Nucleus accumbens (tissue), 56 donors: Measurements from ENCODE around the gene DPPA3.
"Not testable (repeated sequence)": the region's sequence is repeated elsewhere in the genome, so short reads cannot be mapped to it uniquely, and the experiment has no call there.

Experiments used
- DNase-seq, 56 donors: peaks; one replicate each; lab custom pipeline; 2025; lab: John Stamatoyannopoulos, UW

DPPA3 gene

DNA sequence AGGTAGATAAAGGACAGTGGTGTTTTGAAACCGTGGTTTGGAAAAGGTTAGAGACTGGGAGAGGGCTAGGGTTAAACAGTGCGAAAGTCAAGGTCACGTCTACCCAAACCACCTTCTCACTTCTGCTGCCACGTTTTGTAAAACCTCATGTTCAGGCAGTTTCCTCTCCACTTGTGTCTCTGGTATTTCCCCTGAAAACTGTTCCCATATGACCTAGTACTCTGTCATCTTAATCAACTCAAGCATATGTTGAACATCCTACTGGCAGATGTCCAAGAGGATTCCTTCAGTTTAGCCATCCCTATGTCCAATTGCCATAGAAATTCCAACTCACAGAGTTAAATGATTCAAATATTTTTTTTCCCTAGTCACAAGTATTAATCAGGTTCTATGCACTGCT lies 18.5 kb downstream of the DPPA3 start:
- DNase-seq, result no peak

DNA sequence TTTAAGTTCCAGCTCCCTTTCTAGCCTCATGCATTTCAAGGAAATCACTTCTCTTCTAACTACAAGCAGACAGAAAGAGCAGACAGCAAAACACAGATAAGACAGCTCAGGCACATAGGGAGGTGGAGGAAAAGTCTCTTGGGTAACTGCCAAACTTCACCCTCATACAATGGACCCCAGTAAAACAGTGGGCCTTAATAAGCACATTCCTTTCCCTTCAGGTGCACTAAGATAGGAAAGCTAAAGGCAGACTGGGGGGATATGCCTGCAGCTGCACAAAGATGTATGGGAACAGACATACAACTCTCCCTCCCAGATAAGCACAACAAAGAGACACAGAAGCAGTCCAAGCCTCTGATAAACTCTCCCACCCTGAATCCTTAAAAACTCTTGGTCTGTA lies 19.8 kb downstream of the DPPA3 start:
- not testable (repeated sequence) for DNase-seq

DNA sequence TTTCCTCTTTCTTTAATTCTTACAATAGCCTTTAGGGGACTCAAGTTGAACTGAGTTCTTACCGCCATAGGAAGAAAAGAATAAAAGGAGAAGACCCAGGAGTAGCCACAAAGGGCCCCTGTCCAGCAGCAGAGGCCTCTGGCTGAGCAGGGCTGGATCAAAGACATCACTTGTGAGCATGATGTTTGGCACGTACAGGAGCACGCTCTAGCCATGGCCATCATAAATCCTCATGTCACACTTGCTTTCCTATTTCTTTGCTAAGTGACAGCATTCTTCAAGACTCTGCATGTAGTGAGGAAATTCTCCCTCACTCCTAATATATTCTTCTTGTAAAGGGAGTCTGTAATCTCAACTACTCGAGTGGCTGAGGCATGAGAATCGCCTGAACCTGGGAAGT lies 20.3 kb downstream of the DPPA3 start:
- no peak for DNase-seq

DNA sequence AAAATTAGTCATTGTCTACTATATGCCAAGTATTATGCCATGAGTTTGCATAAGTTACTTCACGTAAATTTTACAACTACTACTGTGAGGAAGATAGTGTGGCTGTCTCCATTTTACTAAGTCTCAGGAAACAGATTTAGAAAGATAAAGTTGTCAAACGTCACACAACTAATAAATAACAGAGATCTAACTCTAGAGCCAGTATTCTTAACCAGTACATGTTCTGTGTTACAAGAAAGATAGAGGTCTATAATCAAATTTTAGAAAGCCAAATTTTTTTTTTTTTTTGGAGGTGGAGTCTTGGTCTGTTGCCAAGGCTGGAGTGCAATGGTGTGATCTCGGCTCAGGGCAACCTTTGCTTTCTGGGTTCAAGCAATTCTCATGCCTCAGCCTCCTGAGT lies 21.8 kb downstream of the DPPA3 start:
- no peak for DNase-seq

DNA sequence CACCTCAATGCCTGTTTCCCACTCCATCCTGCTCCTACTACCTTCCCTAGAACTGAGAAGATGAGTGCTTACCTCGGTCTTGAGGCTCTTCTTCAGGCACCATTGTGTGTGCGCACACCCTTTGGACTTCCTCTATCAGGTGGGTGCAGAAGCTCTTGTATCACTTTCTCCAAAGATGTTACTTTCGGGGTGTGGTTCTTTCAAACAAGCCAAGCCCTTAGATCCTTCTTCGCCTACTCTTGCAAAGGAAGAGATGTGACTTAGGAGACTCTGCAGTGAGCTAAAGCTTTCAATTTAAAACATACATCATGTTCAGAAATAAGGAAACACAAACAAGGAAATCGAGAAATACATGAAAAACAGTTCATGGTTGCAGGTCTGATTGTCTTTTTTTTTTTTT lies 36.0 kb downstream of the DPPA3 start, which contains the start of gene CLEC4C:
TSS of gene CLEC4C (minus strand) at position 130 of the 400 bp plus-strand sequence. CDS start at position 103, 27 bp downstream.
- DNase-seq, result no peak

DNA sequence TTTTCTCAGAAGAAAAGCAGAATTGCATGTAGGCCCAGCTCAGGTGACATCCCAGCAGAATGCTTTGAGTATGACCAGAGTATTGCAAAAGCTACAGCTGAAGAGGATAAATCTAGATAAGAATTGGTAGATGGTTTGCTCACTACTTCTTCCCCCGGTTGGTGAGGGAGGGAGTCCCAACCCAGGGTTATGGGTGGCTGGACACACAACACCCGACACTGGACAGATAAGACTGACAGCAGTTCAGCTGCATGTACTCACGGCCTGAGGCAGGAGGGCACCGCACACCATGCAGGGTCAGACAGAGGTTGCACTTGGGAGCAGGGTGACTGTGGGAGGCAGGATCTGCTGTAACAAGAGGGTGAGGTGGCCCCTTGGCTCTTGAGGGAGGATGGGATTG lies 37.6 kb downstream of the DPPA3 start:
- DNase-seq, result no peak

DNA sequence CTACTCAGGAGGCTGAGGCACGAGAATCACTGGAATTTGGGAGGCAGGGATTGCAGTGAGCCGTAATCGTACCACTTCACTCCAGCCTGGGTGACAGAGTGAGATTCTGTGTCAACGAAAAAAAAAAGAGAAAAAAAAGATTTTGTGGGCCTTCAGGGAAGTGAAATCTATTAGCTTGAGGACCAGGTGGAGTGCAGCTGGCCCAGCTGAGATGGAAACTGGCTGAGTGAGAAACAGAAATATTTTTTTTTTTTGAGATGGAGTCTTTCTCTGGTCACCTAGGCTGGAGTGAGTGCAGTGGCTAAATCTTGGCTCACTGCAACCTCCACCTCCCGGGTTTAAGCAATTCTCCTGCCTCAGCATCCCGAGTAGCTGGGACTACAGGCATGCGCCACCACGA lies 38.2 kb downstream of the DPPA3 start:
- no peak for DNase-seq

DNA sequence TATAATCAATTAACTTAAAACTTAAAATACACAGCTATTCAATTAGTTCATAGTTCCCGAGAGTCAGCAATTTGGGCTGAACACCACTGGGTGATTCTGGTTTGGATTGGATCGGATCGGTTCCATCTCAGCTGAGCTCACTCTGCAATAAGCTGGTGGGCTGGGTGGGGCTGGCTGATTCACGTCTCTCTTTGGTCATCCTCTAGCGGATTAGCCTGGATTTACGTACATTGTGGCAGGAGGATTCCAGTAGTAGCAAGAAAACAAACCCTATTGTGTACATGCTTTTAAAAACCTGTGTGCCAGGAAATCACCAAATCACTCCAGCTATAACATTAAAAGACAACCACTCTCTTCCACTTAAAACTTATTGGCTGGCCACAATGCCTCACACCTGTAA lies 39.1 kb downstream of the DPPA3 start:
- DNase-seq, result no peak

DNA sequence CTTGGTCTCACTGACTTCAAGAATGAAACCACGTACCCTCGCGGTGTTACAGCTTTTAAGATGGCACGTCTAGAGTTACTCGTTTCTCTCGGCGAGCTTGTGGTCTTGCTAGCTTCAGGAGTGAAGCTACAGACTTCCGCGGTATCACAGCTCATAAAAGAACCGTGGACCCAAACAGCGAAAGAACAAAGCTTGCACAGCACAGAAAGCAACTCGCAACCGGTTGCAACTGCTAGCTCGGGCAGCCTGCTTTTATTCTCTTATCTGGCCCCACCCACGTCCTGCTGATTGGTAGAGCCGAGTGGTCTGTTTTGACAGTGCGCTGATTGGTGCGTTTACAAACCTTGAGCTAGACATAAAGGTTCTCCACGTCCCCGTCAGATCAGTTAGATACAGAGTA lies 40.2 kb downstream of the DPPA3 start:
- DNase-seq, result no peak

DNA sequence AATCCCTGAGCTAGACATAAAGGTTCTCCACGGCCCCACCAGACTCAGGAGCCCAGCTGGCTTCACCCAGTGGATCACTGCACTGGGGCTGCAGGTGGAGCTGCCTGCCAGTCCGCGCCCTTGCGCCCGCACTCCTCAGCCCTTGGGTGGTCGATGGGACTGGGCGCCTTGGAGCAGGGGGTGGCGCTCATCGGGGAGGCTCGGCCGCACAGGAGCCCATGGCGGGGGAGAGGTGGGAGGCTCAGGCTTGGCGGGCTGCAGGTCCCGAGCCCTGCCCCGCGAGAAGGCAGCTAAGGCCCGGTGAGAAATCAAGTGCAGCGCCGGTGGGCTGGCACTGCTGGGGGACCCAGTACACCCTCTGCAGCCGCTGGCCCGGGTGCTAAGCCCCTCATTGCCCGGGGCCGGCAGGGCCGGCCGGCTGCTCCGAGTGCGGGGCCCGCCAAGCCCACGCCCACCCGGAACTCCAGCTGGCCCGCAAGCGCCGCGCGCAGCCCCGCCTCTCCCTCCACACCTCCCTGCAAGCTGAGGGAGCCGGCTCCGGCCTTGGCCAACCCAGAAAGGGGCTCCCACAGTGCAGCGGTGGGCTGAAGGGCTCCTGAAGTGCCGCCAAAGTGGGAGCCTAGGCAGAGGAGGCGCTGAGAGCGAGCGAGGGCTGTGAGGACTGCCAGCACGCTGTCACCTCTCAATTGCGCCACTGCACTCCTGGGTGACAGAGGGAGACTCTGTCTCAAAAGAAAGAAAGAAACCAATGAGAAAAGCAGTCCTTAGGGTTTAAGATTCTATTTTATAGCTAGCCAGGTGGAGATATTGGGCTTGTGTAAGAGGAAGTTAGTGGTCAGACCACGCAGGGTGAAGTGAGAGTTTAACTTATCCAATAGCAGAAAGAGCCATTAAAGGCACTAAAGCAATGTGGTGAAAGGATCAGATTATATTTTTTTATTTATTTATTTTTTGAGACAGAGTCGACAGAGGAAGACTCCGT lies 41.0 kb downstream of the DPPA3 start:
- not testable (repeated sequence) for DNase-seq

DNA sequence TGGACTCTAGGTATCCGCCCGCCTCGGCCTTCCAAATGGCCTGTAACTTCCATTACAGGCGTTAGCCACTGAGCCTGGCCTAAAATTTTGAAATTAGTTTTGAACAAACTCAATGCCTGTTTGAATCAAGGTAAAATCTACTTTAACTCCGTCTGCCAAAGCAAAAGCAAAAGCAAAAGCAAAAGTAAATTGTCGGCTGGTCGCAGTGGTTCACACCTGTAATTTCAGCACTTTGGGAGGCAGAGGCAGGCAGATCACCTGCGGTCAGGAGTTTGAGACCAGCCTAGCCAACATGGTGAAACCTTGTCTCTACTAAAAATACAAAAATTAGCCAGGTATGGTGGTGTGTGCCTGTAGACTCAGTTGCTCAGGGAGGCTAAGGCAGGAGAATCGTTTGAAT lies 44.4 kb downstream of the DPPA3 start:
- not testable (repeated sequence) for DNase-seq

DNA sequence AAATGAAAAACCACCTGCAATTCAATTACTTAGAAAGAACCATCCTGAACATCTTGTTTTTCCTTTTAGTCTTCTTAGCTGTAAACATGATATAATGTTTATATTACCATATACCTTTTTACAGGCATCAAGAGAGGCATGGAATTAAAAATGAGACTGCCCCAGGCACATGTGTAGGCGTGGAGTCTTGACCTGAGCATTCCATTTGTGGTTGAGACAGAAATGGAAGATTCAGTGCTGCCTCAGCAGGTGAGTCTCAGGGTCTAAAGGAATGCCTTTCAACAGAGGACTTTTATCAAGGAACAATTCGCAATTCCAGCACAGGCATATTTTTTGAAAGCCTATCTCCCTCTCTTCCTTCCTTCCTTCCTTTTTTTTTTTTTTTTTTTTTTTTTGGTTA lies 45.8 kb downstream of the DPPA3 start:
- no peak for DNase-seq

DNA sequence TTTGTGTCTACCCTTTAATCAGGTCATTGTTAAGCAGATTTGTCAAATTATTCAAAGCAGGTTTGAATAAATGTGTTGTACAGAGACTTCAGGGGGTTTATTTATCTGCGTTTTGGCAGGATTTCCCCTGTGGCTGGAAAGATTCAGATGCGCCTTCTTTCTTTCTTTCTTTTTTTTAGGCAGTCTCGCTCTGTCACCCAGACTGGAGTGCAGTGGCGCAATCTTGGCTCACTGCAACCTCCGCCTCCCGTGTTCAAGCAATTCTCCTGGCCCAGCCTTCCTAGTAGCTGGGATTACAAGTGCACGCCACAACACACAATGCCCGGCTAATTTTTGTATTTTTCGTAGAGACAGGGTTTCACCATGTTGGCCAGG lies 47.5 kb downstream of the DPPA3 start:
- DNase-seq, result no peak
